Chondrocyte (in vitro differentiated cells): ENCODE data around the gene SPEM2. TPM values are rescaled to one million over a fixed set of nuclear protein-coding genes. Genes with fewer than 3 reads are reported as not detected.

Experiments
- DNase-seq: peaks from one replicate; pipeline ENCODE4 v3.0.0; 2021; ENCODE audit warnings: mixed read lengths, low spot score
- H3K27ac Mint-ChIP-seq: one replicate; pipeline ENCODE4 v1.8.0; 2021; ENCODE audit warnings: mild to moderate bottlenecking, moderate library complexity, mixed read lengths; ENCODE audit not compliant: unreplicated experiment
- H3K27me3 Mint-ChIP-seq: 2 replicates; pipeline ENCODE4 v1.8.0; 2021; ENCODE audit warnings: low read depth, mixed read lengths
- H3K36me3 Mint-ChIP-seq: 2 replicates; pipeline ENCODE4 v1.8.0; 2021; ENCODE audit warnings: low read depth, mixed read lengths
- H3K4me1 Mint-ChIP-seq: 2 replicates; pipeline ENCODE4 v1.8.0; 2021; ENCODE audit warnings: low read depth, mild to moderate bottlenecking, mixed read lengths
- H3K4me3 Mint-ChIP-seq: one replicate; pipeline ENCODE4 v1.8.0; 2021; ENCODE audit warnings: mild to moderate bottlenecking, moderate library complexity, mixed read lengths; ENCODE audit not compliant: unreplicated experiment
- H3K9me3 Mint-ChIP-seq: 2 replicates; pipeline ENCODE4 v1.8.0; 2021; ENCODE audit warnings: low read depth, mixed read lengths
- CTCF ChIP-seq: fragments of 200-600 bp; sonication (generic); IDR thresholded peaks from 2 replicates; pipeline ENCODE4 v1.5.0; 2021; ENCODE audit warnings: antibody characterized with exemption, mild to moderate bottlenecking, moderate library complexity
- total RNA-seq: library from RNA; stranded (reverse); gene quantifications from 3 replicates; pipeline ENCODE4 v1.2.1, GENCODE V29; 2021

SPEM2 gene
- total RNA-seq, 1 donor from 2014 or later = not detected

- H3K27me3 Mint-ChIP-seq = no peaks in the 10 kb centered on the region
- peaks cover 3% of the 10 kb centered on the region for H3K36me3 Mint-ChIP-seq
- peak within 1 kb of the TSS; percentile 85 for H3K4me3 Mint-ChIP-seq
- TF ChIP-seq CTCF = peak; percentile 28
- no peaks in the 10 kb centered on the region for H3K9me3 Mint-ChIP-seq
- peak; percentile 99 for DNase-seq
- H3K4me1 Mint-ChIP-seq = peaks cover 27% of the 10 kb centered on the region
- peak within 1 kb of the TSS; percentile 91 for H3K27ac Mint-ChIP-seq
Measured at GRCh38 chr17:7403977-7404736, 21.3 kb upstream of the SPEM2 start, which contains the start of gene TMEM256. Gene TMEM256 (minus strand): TSS chr17:7404097. CDS start chr17:7404084, 13 bp downstream.

- peak; percentile 2 for TF ChIP-seq CTCF
- DNase-seq = no peak
- Mint-ChIP-seq H3K4me3 (peak overlapping the region; percentile 85), H3K27ac (peak overlapping the region; percentile 89), H3K9me3 (no peaks in the 10 kb centered on the region), H3K27me3 (no peaks in the 10 kb centered on the region), H3K36me3 (peaks cover 10% of the 10 kb centered on the region), H3K4me1 (peaks cover 27% of the 10 kb centered on the region)
Measured at GRCh38 chr17:7404737-7405349, 20.6 kb upstream of the SPEM2 start.

GRCh38 chr17:7405350-7406234, 19.8 kb upstream of the SPEM2 start:
- peak overlapping the region; percentile 85 for H3K27ac Mint-ChIP-seq
- no peak for DNase-seq
- H3K4me3 Mint-ChIP-seq = peak overlapping the region; percentile 85
- peaks cover 16% of the 10 kb centered on the region for H3K36me3 Mint-ChIP-seq
- H3K4me1 Mint-ChIP-seq = peaks cover 27% of the 10 kb centered on the region
- no peak for TF ChIP-seq CTCF
- H3K27me3 Mint-ChIP-seq = no peaks in the 10 kb centered on the region
- H3K9me3 Mint-ChIP-seq = no peaks in the 10 kb centered on the region

- Mint-ChIP-seq H3K36me3 (peaks cover 19% of the 10 kb centered on the region), H3K4me3 (peak overlapping the region; percentile 77), H3K4me1 (peaks cover 27% of the 10 kb centered on the region), H3K9me3 (no peaks in the 10 kb centered on the region), H3K27ac (no peak overlapping the region), H3K27me3 (no peaks in the 10 kb centered on the region)
- no peak for TF ChIP-seq CTCF
- DNase-seq = no peak
Measured at GRCh38 chr17:7406235-7406825, 19.1 kb upstream of the SPEM2 start.

GRCh38 chr17:7407082-7407481, 18.3 kb upstream of the SPEM2 start:
- no peak for DNase-seq
- Mint-ChIP-seq H3K4me3 (no peak overlapping the region), H3K36me3 (peaks cover 20% of the 10 kb centered on the region), H3K4me1 (peaks cover 24% of the 10 kb centered on the region), H3K27me3 (no peaks in the 10 kb centered on the region), H3K27ac (no peak overlapping the region), H3K9me3 (no peaks in the 10 kb centered on the region)
- TF ChIP-seq CTCF = no peak
